H1 (cell line): ENCODE data around the gene UCKL1. TPM values are rescaled to one million over a fixed set of nuclear protein-coding genes. Genes with fewer than 3 reads are reported as not detected.

Experiments
- CTCF ChIA-PET: fragments of 300-600 bp; sonication (Branson Sonifier 250); formaldehyde crosslinking; loops from one replicate; lab custom pipeline; 2021; ENCODE audit not compliant: partially characterized antibody; lab: Charles Lee
- POLR2A ChIA-PET: fragments of 300-600 bp; sonication (Branson Sonifier 250); formaldehyde crosslinking; loops from one replicate; lab custom pipeline; 2021; ENCODE audit warnings: inconsistent platforms; ENCODE audit not compliant: partially characterized antibody; lab: Charles Lee
- DNase-seq, 2 experiments: peaks; one replicate each; pipeline versions ENCODE4 v3.0.0 to v3.0.0-alpha.2; 2010 to 2022; ENCODE audit warnings: low spot score in 2 of 2, low read depth in 1 of 2, mixed read lengths in 1 of 2
- FAIRE-seq: peaks from 2 replicates; lab custom pipeline; 2011; peaks lifted over from hg19 to GRCh38; lab: Jason Lieb, UNC
- H2AFZ ChIP-seq: 2 replicates; pipeline ENCODE4 v1.8.1; 2012; ENCODE audit warnings: low read length, inconsistent platforms
- H2AK5ac ChIP-seq: 2 replicates; pipeline ENCODE4 v1.6.1; 2013; ENCODE audit warnings: low read depth, low read length
- H2BK120ac ChIP-seq: replicated peaks from 2 replicates; pipeline ENCODE3; 2013; ENCODE audit warnings: low read depth, low read length, inconsistent platforms
- H2BK12ac ChIP-seq: 2 replicates; pipeline ENCODE4 v1.6.1; 2013; ENCODE audit warnings: low read depth, low read length
- H2BK15ac ChIP-seq: 2 replicates; pipeline ENCODE4 v1.6.1; 2013; ENCODE audit warnings: low read length
- H2BK20ac ChIP-seq: 2 replicates; pipeline ENCODE4 v1.6.1; 2013; ENCODE audit warnings: low read length
- H2BK5ac ChIP-seq: 2 replicates; pipeline ENCODE4 v1.6.1; 2013; ENCODE audit warnings: low read depth, low read length
- H3K14ac ChIP-seq: 2 replicates; pipeline ENCODE4 v1.6.1; 2013; ENCODE audit warnings: inconsistent platforms; ENCODE audit not compliant: insufficient read length
- H3K18ac ChIP-seq: 2 replicates; pipeline ENCODE4 v1.6.1; 2013; ENCODE audit warnings: low read length; ENCODE audit errors: extremely low read depth
- H3K23ac ChIP-seq: 2 replicates; pipeline ENCODE4 v1.6.1; 2013; ENCODE audit warnings: inconsistent platforms; ENCODE audit not compliant: insufficient read length
- H3K23me2 ChIP-seq: 2 replicates; pipeline ENCODE4 v1.6.1; 2013; ENCODE audit warnings: low read depth, low read length
- H3K27ac ChIP-seq: 2 replicates; pipeline ENCODE4 v1.6.1; 2011; ENCODE audit warnings: low read depth, low read length, inconsistent platforms
- H3K27me3 ChIP-seq, 4 experiments: replicated peaks in 1 of 4; 1 replicate in 1 of 4; 2 replicates in 3 of 4; pipeline versions ENCODE4 v1.6.1 to v1.8.1; 2011 to 2013; ENCODE audit warnings: low read length in 3 of 4, mild to moderate bottlenecking in 3 of 4, inconsistent platforms in 2 of 4, mixed read lengths in 2 of 4, moderate library complexity in 1 of 4; ENCODE audit not compliant: control insufficient read depth in 3 of 4, insufficient read depth in 3 of 4; ENCODE audit errors: extremely low read depth in 1 of 4
- H3K36me3 ChIP-seq, 4 experiments: 2 replicates each; pipeline versions ENCODE4 v1.6.1 to v1.8.1; 2011 to 2013; ENCODE audit warnings: mild to moderate bottlenecking in 4 of 4, low read length in 3 of 4, moderate library complexity in 2 of 4, control low read depth in 1 of 4, inconsistent platforms in 1 of 4; ENCODE audit not compliant: insufficient read depth in 4 of 4, control insufficient read depth in 2 of 4
- H3K4ac ChIP-seq: replicated peaks from 2 replicates; pipeline ENCODE3; 2013; ENCODE audit warnings: low read length, low read depth, mixed read lengths, inconsistent platforms; ENCODE audit not compliant: insufficient read length
- H3K4me1 ChIP-seq, 4 experiments: replicated peaks in 1 of 4; 1 replicate in 1 of 4; 2 replicates in 3 of 4; pipeline versions ENCODE4 v1.6.1 to v1.8.1; 2011 to 2013; ENCODE audit warnings: low read length in 3 of 4, inconsistent platforms in 2 of 4, mixed read lengths in 1 of 4; ENCODE audit not compliant: insufficient read depth in 4 of 4, control insufficient read depth in 3 of 4
- H3K4me2 ChIP-seq, 2 experiments: 2 replicates each; pipeline versions ENCODE4 v1.6.1 to v1.8.1; 2011 to 2013; ENCODE audit warnings: low read depth in 2 of 2, low read length in 2 of 2, control low read depth in 1 of 2, inconsistent platforms in 1 of 2, mild to moderate bottlenecking in 1 of 2; ENCODE audit not compliant: insufficient read depth in 1 of 2
- H3K4me3 ChIP-seq, 4 experiments: fragments of 200-600, 300-600 bp in 1 of 4; sonication (generic), shearing (Covaris generic), sonication (Bioruptor Twin) in 1 of 4; 2 replicates each; pipeline versions ENCODE4 v1.5.1 to v1.8.1; 2011 to 2016; ENCODE audit warnings: low read length in 4 of 4, low read depth in 3 of 4, control low read depth in 2 of 4, inconsistent platforms in 2 of 4, mild to moderate bottlenecking in 2 of 4, mixed read lengths in 1 of 4, moderate library complexity in 1 of 4; ENCODE audit not compliant: insufficient read depth in 2 of 4; ENCODE audit errors: extremely low read depth in 1 of 4
- H3K56ac ChIP-seq: replicated peaks from 2 replicates; pipeline ENCODE3; 2013; ENCODE audit warnings: low read depth, mild to moderate bottlenecking, mixed read lengths, low read length, inconsistent platforms; ENCODE audit not compliant: insufficient read length
- H3K79me1 ChIP-seq: 2 replicates; pipeline ENCODE4 v1.6.1; 2013; ENCODE audit warnings: low read depth, low read length, control low read depth
- H3K79me2 ChIP-seq, 2 experiments: 2 replicates each; pipeline versions ENCODE4 v1.6.1 to v1.8.1; 2012 to 2013; ENCODE audit warnings: low read length in 2 of 2, mild to moderate bottlenecking in 2 of 2, inconsistent platforms in 1 of 2; ENCODE audit not compliant: insufficient read depth in 2 of 2, control insufficient read depth in 1 of 2
- H3K9ac ChIP-seq, 4 experiments: replicated peaks in 1 of 4; 1 replicate in 1 of 4; 2 replicates in 3 of 4; pipeline versions ENCODE4 v1.6.1 to v1.8.1; 2011 to 2013; ENCODE audit warnings: low read depth in 3 of 4, low read length in 3 of 4, control low read depth in 2 of 4, mild to moderate bottlenecking in 2 of 4, moderate library complexity in 2 of 4, inconsistent platforms in 1 of 4; ENCODE audit errors: extremely low read depth in 1 of 4
- H3K9me3 ChIP-seq, 2 experiments: 2 replicates each; pipeline versions ENCODE4 v1.6.1 to v1.8.1; 2012 to 2013; ENCODE audit warnings: mild to moderate bottlenecking in 2 of 2, moderate library complexity in 2 of 2, control low read depth in 1 of 2, inconsistent platforms in 1 of 2, low read depth in 1 of 2, low read length in 1 of 2, mixed read lengths in 1 of 2; ENCODE audit not compliant: insufficient read depth in 2 of 2
- H4K20me1 ChIP-seq, 2 experiments: replicated peaks in 1 of 2; 2 replicates each; pipeline versions ENCODE3 to v1.8.1; 2011 to 2013; ENCODE audit warnings: inconsistent platforms in 2 of 2, low read length in 2 of 2, mild to moderate bottlenecking in 1 of 2; ENCODE audit not compliant: insufficient read depth in 2 of 2, control insufficient read depth in 1 of 2
- H4K5ac ChIP-seq: 2 replicates; pipeline ENCODE4 v1.6.1; 2013; ENCODE audit warnings: low read length, low read depth, mixed read lengths, inconsistent platforms; ENCODE audit not compliant: insufficient read length
- H4K8ac ChIP-seq: 2 replicates; pipeline ENCODE4 v1.8.0; 2013; ENCODE audit warnings: mild to moderate bottlenecking, moderate library complexity, low read length, inconsistent platforms; ENCODE audit not compliant: insufficient read depth; ENCODE audit errors: extremely low read depth
- H4K91ac ChIP-seq: replicated peaks from 2 replicates; pipeline ENCODE3; 2013; ENCODE audit warnings: low read length, mixed read lengths, inconsistent platforms; ENCODE audit not compliant: insufficient read length
- CTBP2 ChIP-seq: IDR thresholded peaks from 2 replicates; pipeline ENCODE4 v1.7.0; 2011; ENCODE audit warnings: borderline replicate concordance, mild to moderate bottlenecking, moderate library complexity, mixed read lengths, low read length; ENCODE audit not compliant: insufficient read depth, insufficient read length
- FOSL1 ChIP-seq: IDR thresholded peaks from 2 replicates; pipeline ENCODE4 v1.6.1; 2011; ENCODE audit warnings: mild to moderate bottlenecking, low read depth, low read length, moderate library complexity; ENCODE audit not compliant: insufficient read depth
- GABPA ChIP-seq: IDR thresholded peaks from 2 replicates; pipeline ENCODE4 v1.6.1; 2011; ENCODE audit warnings: mild to moderate bottlenecking, low read length, moderate library complexity, borderline replicate concordance; ENCODE audit not compliant: insufficient read depth
- KDM4A ChIP-seq: IDR thresholded peaks from one replicate; pipeline ENCODE4 v1.7.1; 2012; ENCODE audit warnings: low read depth, mild to moderate bottlenecking, moderate library complexity, low read length, inconsistent platforms; ENCODE audit not compliant: severe bottlenecking
- NANOG ChIP-seq: IDR thresholded peaks from 2 replicates; pipeline ENCODE4 v1.6.1; 2011; ENCODE audit warnings: low read length, low read depth, mild to moderate bottlenecking, inconsistent platforms; ENCODE audit not compliant: insufficient read depth, poor library complexity, severe bottlenecking
- NRF1 ChIP-seq: IDR thresholded peaks from 2 replicates; pipeline ENCODE4 v1.6.1; 2011; ENCODE audit warnings: mild to moderate bottlenecking, low read depth, low read length, improper control_type of control experiment
- POLR2AphosphoS5 ChIP-seq: IDR thresholded peaks from 2 replicates; pipeline ENCODE4 v1.6.1; 2011; ENCODE audit warnings: low read depth, low read length
- POU5F1 ChIP-seq: IDR thresholded peaks from 2 replicates; pipeline ENCODE4 v1.6.1; 2011; ENCODE audit warnings: low read depth, mild to moderate bottlenecking, low read length, moderate library complexity
- RFX5 ChIP-seq: IDR thresholded peaks from 2 replicates; pipeline ENCODE4 v1.6.1; 2011; ENCODE audit warnings: low read depth, low read length, improper control_type of control experiment, borderline replicate concordance
- TAF7 ChIP-seq: optimal IDR thresholded peaks from 2 replicates; pipeline ENCODE3; 2011; ENCODE audit warnings: low read depth, mild to moderate bottlenecking, inconsistent platforms, low read length, moderate library complexity, borderline replicate concordance
- ZNF274 ChIP-seq: IDR thresholded peaks from 2 replicates; pipeline ENCODE4 v1.7.0; 2012; ENCODE audit warnings: low read length, borderline replicate concordance; ENCODE audit errors: extremely low read depth
- WGBS, 2 experiments: shearing (Covaris generic) in 1 of 2; methylation state at CpG; one replicate each; pipeline versions ENCODE4 v1.1.6 to v1.1.7; 2013 to 2015; ENCODE audit warnings: low lambda C conversion rate in 2 of 2, mixed read lengths in 2 of 2, inconsistent platforms in 1 of 2, low coverage in 1 of 2, missing lambda C conversion rate in 1 of 2; ENCODE audit not compliant: insufficient replicate concordance in 2 of 2, insufficient coverage in 1 of 2, insufficient read length in 1 of 2; ENCODE audit errors: extremely low coverage in 1 of 2, missing lambda C conversion rate in 1 of 2; 5-methylcytosine and 5-hydroxymethylcytosine counted together
- polyA plus RNA-seq, 7 experiments: library from polyadenylated mRNA; depleted of rRNA in 3 of 7; stranded (reverse) in 5 of 7; unstranded in 2 of 7; fragments of >200 nt in 5 of 7; fragments of 200-250 nt in 2 of 7; gene quantifications; 1 replicate in 5 of 7; 2 replicates in 1 of 7; 4 replicates in 1 of 7; pipeline versions ENCODE4 v1.2.1 to v1.2.3, GENCODE V29; 2011 to 2013; ENCODE audit warnings: missing spikeins in 2 of 7, mixed read lengths in 2 of 7
- total RNA-seq: library from RNA; stranded (reverse); fragmentation: NEBNext Ultra II Directional; extraction: Animal tissue kit (Norgen Biotek cat#: 25700); gene quantifications from 2 replicates; pipeline ENCODE4 v1.2.1, GENCODE V29; 2021

UCKL1 gene
- total and polyA plus RNA-seq, 2 of the 8 experiments (the other 6 are each of a cell fraction or from before 2014, with no cell fraction given), result 36.5 to 91.2 TPM

DNA sequence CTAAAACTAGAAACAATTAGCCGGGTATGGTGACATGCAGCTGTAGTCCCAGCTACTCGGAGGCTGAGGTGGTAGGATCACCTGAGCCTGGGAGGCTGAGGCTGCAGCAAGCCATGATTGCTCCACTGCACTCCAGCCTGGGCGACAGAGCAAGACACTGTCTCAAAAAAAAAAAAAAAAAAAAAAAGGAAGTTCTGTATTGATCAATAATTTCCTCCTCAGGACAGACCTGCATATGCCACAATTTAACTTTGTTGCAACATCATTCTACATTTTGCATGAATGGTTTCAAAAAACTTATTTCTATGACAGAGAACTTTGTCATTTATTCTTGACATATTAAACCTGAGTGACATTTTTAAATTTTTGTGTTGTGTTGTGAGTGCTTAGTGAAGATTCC, 55.8 kb downstream of the UCKL1 start:
- Histone ChIP-seq H3K4me3 (no peak overlapping the region), H3K4me2 (no peak overlapping the region), H4K5ac (no peak overlapping the region), H4K20me1 (peaks cover 4 to 17% of the 10 kb centered on the region in 2 experiments), H2BK5ac (no peak overlapping the region), H2BK20ac (no peak overlapping the region), H2AK5ac (no peak overlapping the region), H3K9ac (no peak overlapping the region), H4K8ac (no peak overlapping the region), H3K56ac (no peak overlapping the region), H2BK120ac (no peak overlapping the region), H3K79me1 (peaks cover 24% of the 10 kb centered on the region), H3K27ac (no peak overlapping the region), H3K79me2 (peaks cover 3 to 64% of the 10 kb centered on the region in 2 experiments; a peak in 2 of 4 replicates), H3K27me3 (no peaks in the 10 kb centered on the region), H3K4me1 (peaks cover 0 to 6% (median 3%) of the 10 kb centered on the region in 4 experiments; a peak in 3 of 7 replicates), H2AFZ (no peak overlapping the region), H3K4ac (no peak overlapping the region), H3K18ac (no peak overlapping the region), H2BK15ac (no peak overlapping the region), H3K14ac (no peak overlapping the region), H4K91ac (no peak overlapping the region), H3K23me2 (0 out of 2 replicates have a peak, but pooled peaks cover 3% of the 10 kb centered on the region), H3K9me3 (no peaks in the 10 kb centered on the region), H3K36me3 (no peaks in the 10 kb centered on the region), H2BK12ac (no peak overlapping the region), H3K23ac (no peak overlapping the region)
- POLR2A ChIA-PET, result no interaction called here
- DNase-seq (no peak), FAIRE-seq (no peak)
- CTCF ChIA-PET, result interaction anchor here (1.0 kb wide), 1 partner anchor 123 kb away, joined by 4 read pairs; no protein-coding TSS in a partner anchor
- 92% methylated on average over 3 of the region's 3 CpGs; no CpG with 5 or more reads in 1 of the 2 experiments for WGBS, 2 experiments
- TF ChIP-seq RFX5 (no peak), CTBP2 (no peak), TAF7 (no peak), POU5F1 (no peak), NANOG (no peak), GABPA (no peak), ZNF274 (no peak), NRF1 (no peak), FOSL1 (no peak), POLR2AphosphoS5 (no peak), KDM4A (no peak)
